Muscle layer of duodenum (tissue), 2 donors: ENCODE measurements around the gene MACROD1.
"Not testable (repeated sequence)": the region's sequence is repeated elsewhere in the genome, so short reads cannot be mapped to it uniquely, and the experiment has no call there.

Experiments used
- H3K27ac ChIP-seq: one replicate; pipeline ENCODE4 v1.7.0; 2013; ENCODE audit warnings: mild to moderate bottlenecking, low read length
- H3K27me3 ChIP-seq: one replicate; pipeline ENCODE4 v1.7.0; 2013; ENCODE audit warnings: low read depth, mild to moderate bottlenecking, control low read depth, low read length
- H3K36me3 ChIP-seq, 2 donors: one replicate each; pipeline ENCODE4 v1.7.0; 2013; ENCODE audit warnings: low read length in 2 of 2, control low read depth in 1 of 2, mild to moderate bottlenecking in 1 of 2; ENCODE audit not compliant: insufficient read depth in 2 of 2, control insufficient read depth in 1 of 2
- H3K4me1 ChIP-seq, 2 donors: one replicate each; pipeline ENCODE4 v1.7.0; 2013; ENCODE audit warnings: low read length in 2 of 2, mild to moderate bottlenecking in 2 of 2, control low read depth in 1 of 2, moderate library complexity in 1 of 2; ENCODE audit not compliant: insufficient read depth in 2 of 2, control insufficient read depth in 1 of 2
- H3K4me3 ChIP-seq, 2 donors: one replicate each; pipeline ENCODE4 v1.7.0; 2013; ENCODE audit warnings: low read length in 2 of 2, low read depth in 1 of 2, mild to moderate bottlenecking in 1 of 2
- H3K9me3 ChIP-seq, 2 donors: one replicate each; pipeline ENCODE4 v1.7.0; 2013; ENCODE audit warnings: low read length in 2 of 2, control low read depth in 1 of 2, mild to moderate bottlenecking in 1 of 2; ENCODE audit not compliant: control insufficient read depth in 1 of 2
- donor health status: healthy.

The MACROD1 gene

DNA sequence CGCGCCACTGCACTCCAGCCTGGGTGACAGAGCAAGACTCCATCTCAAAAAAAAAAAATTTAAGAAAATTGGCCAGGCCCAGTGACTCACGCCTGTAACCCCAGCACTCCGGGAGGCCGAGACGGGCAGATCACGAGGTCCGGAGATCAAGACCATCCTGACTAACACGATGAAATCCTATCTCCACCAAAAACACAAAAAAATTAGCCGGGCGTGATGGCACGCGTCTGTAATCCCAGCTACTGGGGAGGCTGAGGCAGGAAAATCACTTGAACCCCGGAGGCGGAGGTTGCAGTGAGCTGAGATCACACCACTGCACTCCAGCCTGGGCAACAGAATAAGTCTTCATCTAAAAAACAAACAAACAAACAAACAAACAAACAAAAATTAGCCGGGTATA is 3.1 kb downstream of the MACROD1 start:
- not testable (repeated sequence) for H3K4me3 ChIP-seq, H3K27ac ChIP-seq, H3K36me3 ChIP-seq, H3K9me3 ChIP-seq, H3K27me3 ChIP-seq
- peaks cover 0 to 16% of the 10 kb centered on the region in 2 donors for H3K4me1 ChIP-seq

DNA sequence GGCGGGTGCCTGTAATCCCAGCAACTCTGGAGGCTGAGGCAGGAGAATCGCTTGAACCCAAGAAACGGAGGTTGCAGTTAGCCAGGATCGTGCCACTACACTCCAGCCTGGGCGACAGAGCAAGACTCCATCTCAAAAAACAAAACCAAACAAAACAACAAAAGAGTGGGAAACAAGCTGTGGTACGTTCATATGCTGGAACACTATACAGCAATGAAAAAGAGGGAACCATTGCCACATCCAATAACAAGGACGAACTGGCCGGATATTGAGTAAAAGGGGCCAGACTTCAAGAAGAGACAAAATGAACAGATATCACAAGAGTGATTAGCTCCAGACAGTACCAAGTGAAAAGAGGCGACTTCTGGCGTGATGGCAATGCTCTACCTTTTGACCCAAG is 4.9 kb downstream of the MACROD1 start:
- H3K9me3 ChIP-seq = no peaks in the 10 kb centered on the region
- H3K36me3 ChIP-seq = no peaks in the 10 kb centered on the region
- H3K27me3 ChIP-seq = no peaks in the 10 kb centered on the region
- H3K4me3 ChIP-seq = no peak overlapping the region
- H3K27ac ChIP-seq = no peak overlapping the region
- peaks cover 0 to 16% of the 10 kb centered on the region in 2 donors for H3K4me1 ChIP-seq

DNA sequence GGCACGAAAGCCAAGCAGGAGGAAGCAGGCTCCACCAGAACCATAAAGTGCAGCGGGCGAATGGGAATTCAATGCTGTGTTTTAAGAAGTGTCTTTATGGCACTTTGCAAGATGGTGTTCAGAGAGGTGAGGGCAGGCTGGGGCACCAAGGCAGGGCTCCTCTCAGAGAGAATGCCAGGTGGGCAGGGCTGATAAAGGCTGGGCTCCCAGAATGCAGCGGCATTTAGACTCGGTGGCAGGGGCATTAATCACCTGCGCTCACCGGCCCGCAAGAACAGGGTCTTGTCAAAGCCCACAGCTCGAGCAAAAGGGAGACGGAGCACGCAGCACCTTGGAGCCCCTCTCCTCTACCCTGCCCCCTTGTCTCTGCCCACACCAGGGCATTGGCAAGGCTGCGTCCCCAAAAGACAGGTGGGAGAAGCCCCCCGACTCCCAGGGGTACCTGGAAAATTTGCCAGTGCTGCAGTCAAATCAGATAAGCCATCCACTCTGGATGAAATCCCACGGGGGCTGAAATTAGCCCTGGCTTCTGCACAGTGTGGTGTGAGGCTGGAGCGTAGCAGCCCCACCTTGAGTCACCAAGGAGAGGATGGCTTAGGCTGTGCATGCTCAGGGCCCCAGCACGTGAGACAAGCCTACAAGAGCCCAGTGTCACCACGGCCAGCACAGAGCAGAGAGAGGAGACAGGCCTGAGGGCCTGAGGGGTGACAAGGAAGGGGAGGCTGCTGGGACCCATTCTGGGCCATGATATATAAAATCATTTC is 8.1 kb downstream of the MACROD1 start:
- Histone ChIP-seq H3K36me3 (no peaks in the 10 kb centered on the region), H3K27me3 (no peaks in the 10 kb centered on the region), H3K4me1 (no peaks in the 10 kb centered on the region), H3K27ac (no peak overlapping the region), H3K4me3 (no peak overlapping the region), H3K9me3 (no peaks in the 10 kb centered on the region)

DNA sequence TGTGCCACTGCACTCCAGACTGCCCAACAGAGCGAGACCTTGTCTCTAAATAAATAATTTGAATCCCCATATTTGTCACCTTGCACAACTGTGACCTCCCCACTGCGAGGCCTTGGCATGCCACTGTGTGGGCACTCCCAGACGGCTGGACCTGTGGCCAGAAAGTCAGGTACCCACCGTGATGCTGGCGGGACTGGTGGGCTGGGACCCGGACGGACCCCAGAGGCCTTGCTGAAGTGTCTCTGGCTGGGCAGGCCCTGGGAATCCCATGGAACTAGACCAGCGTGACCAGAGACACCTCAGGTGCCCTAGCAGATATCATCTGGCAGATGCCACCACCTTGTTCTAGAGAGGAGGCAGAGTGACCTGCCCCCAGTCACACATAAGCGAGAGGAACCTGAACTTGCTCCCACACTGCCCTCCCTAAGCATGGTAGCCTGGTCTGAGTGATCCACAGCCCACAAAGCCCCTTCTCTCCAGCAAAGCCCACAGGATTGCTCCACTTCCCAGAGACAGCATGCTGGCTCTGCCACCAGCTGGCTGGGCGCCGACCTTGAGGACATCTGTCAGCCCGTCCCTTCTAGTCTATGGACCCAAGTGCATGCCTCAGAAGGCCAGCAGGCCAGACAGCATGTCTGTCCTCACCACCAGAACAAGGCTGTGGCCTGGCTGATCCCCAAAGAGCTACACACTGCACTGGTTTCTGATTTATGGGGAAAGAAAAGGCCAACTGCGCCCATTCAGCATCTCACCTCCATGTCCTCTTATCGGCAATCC is 9.5 kb downstream of the MACROD1 start:
- Histone ChIP-seq H3K27ac (no peak overlapping the region), H3K9me3 (no peaks in the 10 kb centered on the region), H3K36me3 (no peaks in the 10 kb centered on the region), H3K4me1 (no peaks in the 10 kb centered on the region), H3K27me3 (no peaks in the 10 kb centered on the region), H3K4me3 (no peak overlapping the region)

DNA sequence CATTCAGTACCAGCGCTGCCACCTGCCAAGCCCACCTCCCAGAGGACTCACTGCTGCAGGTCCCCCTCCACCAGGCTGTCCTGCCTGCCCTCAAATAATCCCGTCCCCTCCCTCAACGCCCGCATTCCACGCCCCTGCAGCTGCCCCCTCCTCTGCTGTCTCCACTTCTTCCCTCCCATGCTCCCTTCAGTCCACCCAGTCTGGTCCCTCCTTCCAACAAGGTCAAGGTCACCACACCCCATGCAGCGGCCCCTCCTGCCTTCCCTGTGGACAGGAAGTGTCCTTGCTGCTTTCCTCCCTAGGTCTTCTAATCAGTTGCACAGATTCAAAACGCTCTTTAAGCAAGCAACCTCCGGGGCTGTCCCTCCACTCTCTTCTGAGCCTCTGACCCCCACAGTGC is 12.1 kb downstream of the MACROD1 start:
- no peak overlapping the region for H3K4me3 ChIP-seq
- peaks cover 0 to 6% of the 10 kb centered on the region in 2 donors for H3K4me1 ChIP-seq
- H3K27me3 ChIP-seq = no peaks in the 10 kb centered on the region

DNA sequence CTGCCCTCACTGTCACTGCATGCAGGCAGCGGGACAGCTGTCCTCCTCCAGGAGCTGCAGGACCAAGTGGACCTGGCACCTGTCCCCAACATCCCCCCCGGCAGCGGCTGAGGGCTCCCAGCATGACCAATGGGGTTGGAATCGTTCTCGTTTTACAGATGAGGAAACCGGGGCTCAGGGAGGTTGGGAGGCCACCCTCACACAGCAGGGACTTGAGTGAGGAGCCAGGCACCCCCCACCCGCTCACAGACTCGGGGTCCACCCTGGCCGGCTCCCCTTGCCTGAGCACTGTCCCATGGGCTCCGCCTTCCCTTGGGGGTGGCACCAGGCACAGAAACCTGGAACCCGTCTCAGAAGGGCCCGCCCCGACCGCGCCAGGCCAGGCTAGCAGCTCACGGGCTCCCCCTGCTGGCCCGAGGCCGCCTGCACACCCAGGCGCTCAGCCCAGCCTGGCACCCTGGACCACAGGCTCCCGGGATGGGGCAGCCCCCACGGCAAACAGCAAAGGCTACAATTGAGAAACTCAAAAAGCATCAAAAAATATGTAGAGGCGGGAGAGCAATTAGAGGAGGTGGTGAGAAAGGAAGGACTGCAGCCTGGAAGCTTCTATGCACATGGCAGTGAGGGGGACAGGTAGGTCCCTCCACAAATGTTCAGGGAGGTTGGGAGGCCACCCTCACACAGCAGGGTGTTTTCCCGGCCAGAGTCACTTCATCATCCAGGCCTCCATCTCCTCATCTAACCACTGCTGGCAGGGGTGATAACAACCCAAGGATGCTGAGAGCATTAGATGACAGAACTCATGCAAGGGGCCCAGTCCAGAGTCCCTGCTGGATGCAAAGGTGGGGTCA is 12.8 kb downstream of the MACROD1 start:
- H3K27ac ChIP-seq = no peak overlapping the region
- no peaks in the 10 kb centered on the region for H3K36me3 ChIP-seq
- no peak overlapping the region for H3K4me3 ChIP-seq
- H3K4me1 ChIP-seq = peaks cover 0 to 13% of the 10 kb centered on the region in 2 donors
- no peaks in the 10 kb centered on the region for H3K27me3 ChIP-seq
- no peaks in the 10 kb centered on the region for H3K9me3 ChIP-seq

More for the DNA sequence above, 12.1 kb downstream of the MACROD1 start:
- no peaks in the 10 kb centered on the region for H3K36me3 ChIP-seq
- no peaks in the 10 kb centered on the region for H3K9me3 ChIP-seq
- no peak overlapping the region for H3K27ac ChIP-seq

DNA sequence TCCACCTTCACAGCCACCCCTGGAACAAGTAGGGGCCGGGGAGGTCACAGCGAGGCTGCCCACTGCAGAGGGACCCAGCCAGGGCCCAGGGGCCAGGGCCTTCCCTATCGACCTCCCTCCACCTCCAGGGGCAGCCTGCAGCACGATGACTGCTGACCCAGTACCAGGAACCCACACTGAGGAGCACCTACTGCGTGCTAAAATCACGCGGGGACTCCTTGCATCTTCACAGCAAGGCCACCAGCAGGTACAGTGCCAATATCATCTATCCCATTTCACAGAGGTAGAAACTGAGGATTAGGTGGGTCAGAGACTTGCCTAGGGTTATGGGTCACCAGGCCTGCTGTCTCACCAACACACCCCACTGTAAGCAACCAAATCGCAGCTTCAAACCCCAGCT is 14.6 kb downstream of the MACROD1 start:
- H3K4me1 ChIP-seq = peaks cover 0 to 16% of the 10 kb centered on the region in 2 donors
- no peak overlapping the region for H3K27ac ChIP-seq

DNA sequence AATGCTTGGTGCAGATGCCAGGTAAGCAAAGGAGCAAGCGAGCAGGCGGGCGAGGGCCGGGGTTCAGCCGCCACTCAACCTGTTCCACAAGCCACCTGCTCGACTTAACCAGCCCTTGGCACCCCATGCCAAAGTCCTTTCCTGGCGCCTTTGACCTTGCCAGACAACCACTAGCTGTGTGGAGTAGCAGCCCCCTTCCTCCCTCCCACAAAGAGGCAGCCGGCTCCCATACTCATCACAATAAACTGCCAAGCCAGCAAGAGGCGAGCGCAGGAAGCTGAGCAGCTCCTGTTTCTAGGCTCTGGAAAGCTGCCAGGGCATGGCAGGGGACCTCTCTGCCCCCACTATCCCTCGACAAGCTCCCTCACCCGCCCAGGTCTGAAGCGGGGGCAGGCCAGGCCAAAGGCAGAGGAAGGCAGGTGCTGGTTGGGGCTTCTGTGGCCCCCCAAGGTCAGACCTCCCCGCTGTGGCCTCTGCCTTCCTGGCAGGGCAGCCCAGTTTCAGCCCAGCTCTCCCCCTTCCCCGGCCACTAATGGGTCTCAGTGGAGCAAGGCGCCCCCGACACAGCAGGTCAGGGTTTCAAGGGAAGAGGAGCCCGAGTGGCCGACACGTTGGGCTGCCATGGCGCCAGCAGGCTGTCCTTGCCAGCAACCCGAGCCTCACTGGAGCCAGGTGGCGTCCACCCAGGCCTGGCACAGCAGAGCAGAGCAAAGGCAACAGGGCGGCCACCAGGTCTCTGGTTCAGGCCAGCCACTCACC is 15.3 kb downstream of the MACROD1 start:
- no peak overlapping the region for H3K4me3 ChIP-seq
- no peaks in the 10 kb centered on the region for H3K36me3 ChIP-seq
- H3K27me3 ChIP-seq = no peaks in the 10 kb centered on the region
- peaks cover 0 to 16% of the 10 kb centered on the region in 2 donors for H3K4me1 ChIP-seq
- no peaks in the 10 kb centered on the region for H3K9me3 ChIP-seq
- H3K27ac ChIP-seq = no peak overlapping the region

More for the DNA sequence above, 14.6 kb downstream of the MACROD1 start:
- Histone ChIP-seq H3K9me3 (no peaks in the 10 kb centered on the region), H3K36me3 (no peaks in the 10 kb centered on the region), H3K4me3 (no peak overlapping the region), H3K27me3 (no peaks in the 10 kb centered on the region)

DNA sequence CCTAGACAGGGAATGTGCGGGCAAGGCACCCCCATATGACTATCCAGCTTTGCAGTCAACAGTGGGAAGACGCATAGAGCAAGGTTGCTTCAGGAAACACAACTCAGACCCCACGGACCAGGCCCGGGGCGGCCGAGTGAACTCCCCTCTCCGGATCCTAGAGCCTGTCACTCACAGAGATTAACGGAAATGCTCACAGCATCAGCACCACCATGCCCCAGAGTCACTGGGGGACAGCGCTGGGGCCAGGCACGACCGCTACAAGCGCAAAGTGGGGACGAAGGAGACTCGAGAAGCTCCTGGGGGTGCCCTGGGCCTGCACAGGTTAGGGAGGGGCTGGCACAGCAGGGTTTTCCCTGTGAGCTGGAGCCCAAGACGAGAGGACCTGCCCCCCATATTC is 15.9 kb downstream of the MACROD1 start:
- Histone ChIP-seq H3K36me3 (no peaks in the 10 kb centered on the region), H3K27me3 (no peaks in the 10 kb centered on the region), H3K9me3 (no peaks in the 10 kb centered on the region), H3K4me3 (no peak overlapping the region), H3K4me1 (peaks cover 0 to 16% of the 10 kb centered on the region in 2 donors), H3K27ac (no peak overlapping the region)

DNA sequence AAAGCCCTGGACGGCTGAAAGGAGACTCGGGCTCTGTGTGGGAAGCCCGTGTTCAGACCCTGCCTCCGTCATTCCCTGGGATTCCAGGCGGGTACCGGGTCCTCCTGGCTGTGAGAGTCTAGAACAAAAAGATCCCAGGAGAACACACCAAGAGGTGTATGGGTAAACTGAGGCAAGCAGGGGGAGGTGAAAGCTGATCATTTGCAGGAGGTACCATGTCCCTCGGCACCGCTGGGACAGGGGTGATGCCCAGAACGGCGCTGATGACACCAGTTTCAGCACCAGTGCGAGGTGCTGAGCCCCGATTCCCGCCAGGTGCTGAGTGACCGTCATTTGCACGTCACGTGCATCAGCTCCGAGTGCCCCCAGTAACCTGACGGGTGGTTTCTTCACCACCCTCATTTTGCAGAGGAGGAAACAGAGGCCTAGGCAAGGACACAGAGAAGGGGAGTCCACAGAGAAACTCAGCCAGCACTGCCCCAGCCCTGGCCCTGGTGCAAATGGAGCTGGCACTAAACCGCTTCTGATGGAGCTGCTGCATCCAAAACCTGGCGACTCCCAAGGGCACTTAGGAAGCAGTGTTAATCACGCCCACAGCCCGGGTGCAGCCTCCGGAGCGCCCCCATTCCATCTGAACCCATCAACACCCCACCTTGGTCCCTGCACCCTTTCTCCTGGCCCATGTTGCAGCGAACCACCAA is 16.8 kb downstream of the MACROD1 start:
- Histone ChIP-seq H3K27me3 (no peaks in the 10 kb centered on the region), H3K36me3 (no peaks in the 10 kb centered on the region), H3K27ac (no peak overlapping the region), H3K9me3 (no peaks in the 10 kb centered on the region), H3K4me3 (peak overlapping the region in 1 of 2 donors; percentile 45), H3K4me1 (peaks cover 0 to 16% of the 10 kb centered on the region in 2 donors)
